Adrenal gland (tissue), 5 donors: ENCODE results near the gene DYNLT2B.

Source experiments
- CTCF ChIP-seq, 6 experiments: fragments of 450-650 bp in 4 of 6; fragments of 200-600 bp in 2 of 6; sonication (generic) in 1 of 6; IDR thresholded peaks; 1 replicate in 5 of 6; 2 replicates in 1 of 6; pipeline versions ENCODE4 v1.5.1 to v1.8.0; 2016 to 2021; ENCODE audit warnings: antibody characterized with exemption in 6 of 6, mild to moderate bottlenecking in 2 of 6, moderate library complexity in 1 of 6
- POLR2A ChIP-seq, 2 donors: fragments of 450-650 bp; IDR thresholded peaks; one replicate each; pipeline ENCODE4 v1.6.1; 2017; ENCODE audit warnings: antibody characterized with exemption in 2 of 2, mild to moderate bottlenecking in 2 of 2, moderate library complexity in 1 of 2
- donor health status: DM: no; HTN: no; CAD: no.

- no peak for TF ChIP-seq CTCF (IDR thresholded peaks at IDR 0.05)
- TF ChIP-seq POLR2A (IDR thresholded peaks at IDR 0.05) = no peak
These were observed 42.5 kb upstream of the DYNLT2B start for GRCh38 chr3:196360586-196360985.
